ENCODE measurements around the gene CCDC74A.
"Not testable (repeated sequence)": the region's sequence is repeated elsewhere in the genome, so short reads cannot be mapped to it uniquely, and the experiment has no call there.

CCDC74A gene

DNA sequence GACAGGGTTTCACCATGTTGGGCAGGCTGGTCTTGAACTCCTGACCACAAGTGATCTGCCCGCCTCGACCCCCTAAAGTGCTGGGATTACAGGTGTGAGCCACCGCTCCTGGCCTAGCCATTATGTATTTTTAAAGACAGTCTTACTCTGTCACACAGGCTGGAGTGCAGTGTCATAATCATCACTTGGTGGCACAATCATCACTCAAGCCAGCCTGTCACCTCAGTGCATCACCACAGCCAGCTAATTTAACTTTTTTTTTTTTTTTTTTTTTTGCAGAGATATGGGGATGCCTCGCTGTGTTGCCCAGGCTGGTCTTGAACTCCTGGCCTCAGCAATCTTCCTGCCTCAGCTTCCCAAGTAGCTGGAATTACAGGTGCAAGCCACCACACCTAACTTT, 24.1 kb upstream of the CCDC74A start:
- FAIRE-seq = not testable (repeated sequence)

DNA sequence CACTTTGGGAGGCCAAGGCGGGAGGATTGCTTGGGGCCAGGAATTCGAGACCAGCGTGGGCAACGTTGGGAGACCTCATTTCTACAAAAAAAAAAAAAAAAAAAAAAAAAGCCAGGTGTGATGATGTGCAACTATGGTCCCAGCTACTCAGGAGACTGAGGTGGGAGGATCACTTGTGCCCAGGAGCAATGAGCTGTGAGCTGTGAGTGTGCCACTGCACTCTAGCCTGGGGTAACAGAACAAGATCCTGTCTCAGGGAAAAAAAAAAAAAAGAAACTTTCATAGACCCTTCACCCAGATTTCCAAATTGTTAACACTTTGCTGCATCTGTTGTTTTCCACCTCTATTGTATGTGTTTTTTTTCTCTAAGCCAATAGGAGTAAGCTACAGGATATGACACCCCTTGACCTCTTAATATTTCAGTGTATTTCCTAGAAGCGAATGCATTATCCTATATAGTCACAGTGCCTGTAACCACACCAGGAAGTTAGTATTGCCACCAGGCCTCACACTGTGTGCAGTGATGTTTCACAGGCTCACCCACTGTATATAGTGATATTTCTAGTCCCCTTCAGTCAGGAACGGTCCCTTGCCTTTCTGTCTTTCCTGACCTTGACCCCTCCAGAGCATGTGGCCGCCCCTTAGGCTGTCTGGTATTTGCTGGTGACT, 23.5 kb upstream of the CCDC74A start:
- FAIRE-seq = not testable (repeated sequence)

DNA sequence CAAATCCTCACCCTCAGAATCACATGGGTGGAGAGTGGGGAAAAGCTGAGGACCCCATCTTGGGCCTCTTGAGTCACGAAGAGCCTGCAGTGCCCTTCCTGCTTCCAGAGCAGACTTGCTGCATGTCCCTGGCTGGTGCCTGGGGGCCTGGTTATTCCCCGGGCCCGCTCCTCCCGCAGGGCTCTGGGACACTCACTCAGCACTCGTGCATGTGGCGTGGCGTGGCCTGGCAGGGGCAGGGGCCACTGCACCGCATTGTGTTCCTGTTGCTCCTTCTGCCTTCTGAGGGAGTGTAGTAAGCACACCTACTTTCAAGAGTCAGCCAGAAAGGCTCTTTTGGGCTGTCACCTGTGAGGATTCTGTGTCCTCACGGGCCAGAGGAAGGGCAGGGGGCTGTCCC, 18.1 kb upstream of the CCDC74A start:
- no peak for FAIRE-seq

DNA sequence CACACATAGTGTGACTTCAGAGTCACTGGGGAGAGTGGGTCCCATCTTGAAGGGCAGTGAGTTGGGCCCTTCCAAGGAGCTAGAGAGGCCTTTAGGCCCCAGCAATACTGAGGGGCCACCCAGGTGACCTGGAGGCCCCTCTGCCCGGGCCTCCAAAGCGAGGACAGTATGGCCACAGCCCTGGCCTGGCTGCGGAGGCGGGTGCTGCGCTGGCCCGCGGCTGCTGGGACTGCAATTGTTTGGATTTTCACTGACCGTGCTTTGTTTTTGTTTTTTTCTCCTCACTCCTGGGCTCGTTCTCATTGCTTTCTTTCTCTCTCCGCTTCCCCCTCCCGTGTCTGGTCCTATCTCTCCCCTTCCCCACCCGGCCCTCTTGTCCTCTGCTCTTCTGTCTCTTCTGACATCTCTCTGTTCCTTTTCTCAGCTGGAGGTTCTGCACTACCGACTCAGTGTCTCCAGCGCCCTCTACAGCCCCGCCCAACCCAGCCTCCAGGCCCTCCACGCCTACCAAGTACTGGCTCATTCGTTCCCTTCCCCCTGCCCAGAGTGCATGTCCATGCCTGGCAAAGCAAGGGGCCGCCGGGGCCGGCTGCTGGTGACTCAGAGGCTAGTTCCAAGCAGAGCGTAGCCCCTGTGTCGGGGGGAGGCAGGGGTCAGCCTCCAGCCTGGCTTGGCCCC, 16.3 kb upstream of the CCDC74A start:
- not testable (repeated sequence) for FAIRE-seq

DNA sequence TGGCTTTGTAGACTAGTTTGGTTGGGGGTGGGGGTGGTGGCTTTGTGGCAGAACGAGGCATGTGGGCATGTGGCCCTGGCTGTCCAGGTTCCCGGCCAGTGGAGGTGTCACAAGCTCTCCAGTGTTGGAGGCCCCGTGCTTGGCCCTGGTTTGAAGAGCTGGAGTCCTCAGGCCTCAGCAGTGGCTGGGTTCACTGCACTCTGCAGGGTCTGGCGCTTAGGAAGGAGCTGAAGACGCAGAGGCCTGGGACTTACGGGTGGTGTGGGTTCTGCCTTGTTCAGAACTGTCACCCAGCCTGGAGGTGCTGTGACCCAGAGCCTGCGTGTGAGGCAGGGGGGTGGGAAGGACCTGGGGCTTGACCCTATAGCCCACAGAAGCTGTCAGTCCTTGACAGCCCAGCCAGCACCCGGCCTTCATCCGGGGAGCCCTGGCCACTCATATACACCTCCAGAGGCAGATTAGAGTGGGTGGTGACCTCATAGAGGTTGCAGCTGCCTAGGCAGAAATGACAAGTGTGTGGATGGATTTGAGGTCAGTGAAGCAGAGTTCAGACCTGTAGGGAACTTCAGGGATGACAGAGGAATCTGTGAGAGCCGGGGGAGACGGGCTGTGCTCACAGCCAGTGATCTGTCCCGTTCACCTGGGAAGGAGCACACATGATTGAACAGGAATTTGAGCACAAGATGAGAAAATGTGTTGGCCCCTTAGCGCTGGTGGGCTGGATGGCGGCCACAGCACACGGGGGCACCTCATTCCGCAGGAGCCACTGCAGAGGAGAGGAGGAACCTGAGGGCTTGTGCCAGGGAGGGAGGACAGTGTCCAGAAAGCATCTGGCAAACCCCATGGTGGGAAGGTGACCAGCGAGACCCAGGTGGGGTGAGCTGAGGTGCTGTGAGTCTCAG, 15.5 kb upstream of the CCDC74A start:
- FAIRE-seq = not testable (repeated sequence)

DNA sequence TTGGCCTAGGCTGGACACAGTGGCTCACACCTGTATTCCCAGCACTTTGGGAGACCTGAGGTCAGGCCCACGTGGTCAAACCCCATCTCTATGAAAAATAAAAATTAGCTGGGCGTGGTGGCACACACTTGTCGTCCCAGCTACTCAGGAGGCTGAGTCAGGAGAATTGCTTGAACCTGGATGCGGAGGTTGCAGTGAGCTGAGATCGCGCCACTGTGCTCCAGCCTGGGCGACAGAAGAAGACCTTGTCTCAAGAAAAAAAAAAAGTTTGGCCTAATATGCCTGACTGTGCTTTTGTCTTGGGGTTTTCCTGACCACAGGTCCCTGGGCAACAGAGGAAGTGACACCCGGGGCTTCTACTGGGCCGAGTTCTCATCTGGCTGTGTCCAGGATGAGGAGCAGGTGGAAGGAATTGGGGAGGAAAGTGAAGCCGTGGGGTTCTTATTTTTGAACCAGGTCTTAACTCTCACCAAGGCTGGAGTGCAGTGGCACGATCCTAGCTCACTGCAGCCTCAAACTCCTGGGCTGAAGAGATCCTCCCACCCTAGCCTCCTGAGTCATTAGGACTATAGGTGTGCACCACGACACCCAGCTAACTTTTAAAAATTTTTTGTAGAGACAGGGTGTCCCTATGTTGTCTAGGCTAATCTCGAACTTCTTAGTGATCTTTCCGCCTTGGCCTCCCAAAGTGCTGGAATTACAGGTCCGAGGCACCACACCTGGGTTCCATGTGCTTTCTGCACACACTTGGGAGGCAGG, 13.1 kb upstream of the CCDC74A start:
- not testable (repeated sequence) for FAIRE-seq

DNA sequence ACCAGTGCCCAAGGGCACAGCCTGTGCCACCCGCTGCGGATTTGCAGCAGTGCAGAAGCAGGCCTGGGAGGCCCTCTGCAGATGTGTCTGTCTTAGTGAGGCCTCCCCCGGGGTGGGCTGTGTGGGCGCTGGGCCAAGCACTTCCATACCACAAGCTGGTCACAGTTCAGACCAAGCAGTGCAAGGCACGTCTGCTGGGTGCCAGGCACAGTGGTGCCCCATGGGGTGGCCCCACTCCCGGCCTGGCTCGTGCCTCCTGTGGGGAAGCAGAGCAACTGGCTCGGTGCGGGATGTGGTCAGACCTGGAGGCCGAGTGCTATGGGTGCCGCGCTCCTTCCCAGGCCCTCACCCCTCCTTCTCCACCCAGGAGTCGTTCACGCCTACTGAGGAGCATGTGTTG, 12.5 kb upstream of the CCDC74A start:
- FAIRE-seq = not testable (repeated sequence)

DNA sequence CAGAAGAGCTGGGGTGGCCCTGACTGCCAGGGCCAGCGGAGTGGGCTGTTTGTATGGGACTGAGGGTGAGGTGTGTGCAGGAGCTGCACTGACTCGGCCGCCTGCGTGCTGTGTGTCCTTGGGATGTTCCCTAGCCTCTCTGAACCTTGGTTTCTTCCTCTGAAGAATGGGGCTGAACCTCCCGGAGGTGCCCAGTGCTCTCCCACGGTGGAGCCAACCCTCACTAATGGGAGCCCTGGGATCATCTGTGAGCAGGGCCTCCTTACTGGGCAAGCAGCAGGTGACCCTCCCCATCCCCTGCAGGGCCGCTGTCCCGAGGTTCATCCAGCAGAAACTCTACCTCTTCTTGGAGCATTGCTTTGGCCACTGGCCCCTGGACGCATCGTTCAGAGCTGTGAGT, 11.7 kb upstream of the CCDC74A start:
- FAIRE-seq = no peak

DNA sequence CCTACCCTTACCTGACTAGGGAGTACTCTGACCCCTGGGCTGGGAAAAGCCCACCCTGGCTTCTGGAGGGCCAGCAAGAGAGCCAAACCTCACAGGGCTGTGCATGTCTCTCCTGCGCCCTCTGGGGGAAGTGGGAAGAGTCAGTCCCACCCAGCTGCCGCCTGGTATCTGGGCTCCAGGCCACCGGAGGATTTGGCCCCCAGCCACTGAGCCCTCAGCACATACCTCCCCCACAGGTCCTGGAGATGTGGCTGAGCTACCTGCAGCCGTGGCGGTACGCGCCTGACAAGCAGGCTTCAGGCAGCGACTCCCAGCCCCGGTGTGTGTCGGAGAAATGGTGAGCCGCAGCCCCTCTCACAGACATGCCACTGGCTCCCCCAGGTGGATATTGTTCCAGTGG, 11.1 kb upstream of the CCDC74A start:
- FAIRE-seq = not testable (repeated sequence)

DNA sequence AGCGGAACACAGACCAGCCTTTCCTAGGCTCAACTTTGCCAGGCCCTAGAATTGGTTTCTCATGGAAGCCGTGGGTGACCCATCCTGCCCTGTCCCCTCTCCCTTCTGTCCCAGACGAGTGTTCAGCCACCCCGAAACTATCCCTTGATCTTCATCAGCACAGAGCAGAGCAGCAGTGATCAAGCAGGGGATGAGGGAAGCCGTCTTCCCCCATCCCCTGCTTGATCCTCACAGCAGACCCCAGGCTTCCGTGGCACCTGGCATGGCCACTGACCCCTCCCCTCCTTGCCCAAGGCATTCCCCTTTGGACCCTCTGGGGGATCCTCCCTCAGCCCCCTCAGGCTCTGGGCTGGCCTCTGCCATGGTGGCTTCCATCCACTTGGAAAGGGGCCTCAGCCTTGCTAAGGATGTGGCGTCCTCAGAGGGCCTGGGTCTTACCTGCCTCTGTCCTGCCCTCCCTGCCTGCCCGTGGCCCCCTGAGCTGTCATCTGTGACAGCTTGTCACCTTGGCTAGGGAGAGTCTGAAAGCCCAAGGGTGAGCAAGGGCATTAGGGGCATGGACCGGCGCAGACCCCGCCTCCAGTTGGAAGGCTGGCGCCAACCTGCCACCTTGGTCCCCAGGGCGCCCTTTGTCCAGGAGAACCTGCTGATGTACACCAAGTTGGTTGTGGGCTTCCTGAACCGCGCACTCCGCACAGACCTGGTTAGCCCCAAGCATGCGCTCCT, 10.4 kb upstream of the CCDC74A start:
- FAIRE-seq = no peak

DNA sequence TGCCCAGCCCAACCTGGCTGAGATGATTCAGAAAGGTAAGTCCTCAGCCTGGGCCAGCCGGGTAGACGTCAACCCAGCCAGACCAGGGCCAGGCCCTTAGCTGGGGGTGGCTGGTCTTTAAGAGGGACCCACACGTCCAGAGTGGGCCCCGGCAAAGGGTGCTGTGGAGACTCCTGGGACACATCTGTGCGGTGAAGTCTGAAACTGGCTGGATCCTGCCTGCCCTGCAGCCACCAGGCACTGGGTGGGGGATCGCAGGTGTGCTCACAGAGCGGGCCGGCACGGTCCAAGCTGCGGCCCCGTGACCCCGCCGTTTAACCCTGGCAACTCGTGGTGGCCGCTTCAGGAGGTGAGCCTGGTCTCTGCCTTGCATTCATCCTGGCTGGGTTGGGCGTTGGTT, 9.8 kb upstream of the CCDC74A start:
- FAIRE-seq = not testable (repeated sequence)

DNA sequence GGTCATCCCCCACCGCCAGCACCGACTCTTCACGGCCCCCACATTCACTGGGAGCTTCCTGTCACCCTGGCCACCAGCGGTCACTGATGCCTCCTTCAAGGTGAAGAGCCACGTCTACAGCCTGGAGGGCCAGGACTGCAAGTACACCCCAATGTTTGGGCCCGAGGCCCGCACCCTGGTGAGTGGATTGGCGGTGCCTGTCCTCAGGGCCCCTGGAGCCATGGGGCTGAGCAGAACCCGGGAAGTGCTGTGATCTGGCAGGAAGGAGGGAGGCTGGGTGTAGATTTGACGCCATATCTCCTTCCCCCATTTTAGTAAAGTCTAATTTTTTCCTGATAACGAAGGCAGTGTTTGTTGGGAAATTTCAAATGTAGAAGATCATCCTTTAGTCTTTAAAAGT, 9.2 kb upstream of the CCDC74A start:
- not testable (repeated sequence) for FAIRE-seq

DNA sequence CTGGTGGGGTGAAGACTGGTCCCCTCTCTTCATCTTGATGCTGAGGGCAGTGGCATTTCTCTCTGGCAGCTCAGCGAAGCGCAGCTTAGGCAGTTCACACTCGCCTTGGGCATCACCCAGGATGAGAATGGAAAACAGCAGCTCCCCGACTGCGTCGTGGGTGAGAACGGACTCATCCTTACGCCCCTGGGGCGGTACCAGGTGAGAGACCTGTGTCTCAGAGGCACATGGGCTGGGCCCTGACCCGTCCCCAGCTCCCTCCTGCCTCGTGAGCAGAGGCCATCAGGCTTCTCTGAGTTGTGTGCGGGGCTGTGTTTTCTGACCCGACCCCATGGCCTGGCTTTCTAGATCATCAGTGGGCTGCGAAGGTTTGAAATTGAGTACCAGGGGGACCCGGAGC, 8.2 kb upstream of the CCDC74A start:
- no peak for FAIRE-seq

DNA sequence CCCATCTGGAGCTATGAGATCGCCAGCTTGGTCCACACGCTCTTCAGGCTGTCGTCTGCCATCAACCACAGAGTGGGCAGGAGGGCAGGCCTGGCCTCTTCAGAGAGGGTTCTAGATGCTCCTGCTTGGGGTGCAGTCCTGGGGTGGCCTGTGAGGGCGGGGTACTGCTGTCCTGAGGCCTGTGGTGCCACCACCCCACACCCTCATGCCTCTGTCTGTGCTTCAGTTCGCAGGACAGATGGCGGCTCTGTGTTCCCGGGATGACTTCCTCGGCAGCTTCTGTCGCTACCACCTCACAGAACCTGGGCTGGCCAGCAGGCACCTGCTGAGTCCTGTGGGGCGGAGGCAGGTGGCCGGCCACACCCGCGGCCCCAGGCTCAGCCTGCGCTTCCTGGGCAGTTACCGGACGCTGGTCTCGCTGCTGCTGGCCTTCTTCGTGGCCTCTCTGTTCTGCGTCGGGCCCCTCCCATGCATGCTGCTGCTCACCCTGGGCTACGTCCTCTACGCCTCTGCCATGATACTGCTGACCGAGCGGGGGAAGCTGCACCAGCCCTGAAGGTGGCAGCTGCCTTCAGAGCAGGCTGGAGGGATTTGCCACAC, 7.7 kb upstream of the CCDC74A start:
- not testable (repeated sequence) for FAIRE-seq

DNA sequence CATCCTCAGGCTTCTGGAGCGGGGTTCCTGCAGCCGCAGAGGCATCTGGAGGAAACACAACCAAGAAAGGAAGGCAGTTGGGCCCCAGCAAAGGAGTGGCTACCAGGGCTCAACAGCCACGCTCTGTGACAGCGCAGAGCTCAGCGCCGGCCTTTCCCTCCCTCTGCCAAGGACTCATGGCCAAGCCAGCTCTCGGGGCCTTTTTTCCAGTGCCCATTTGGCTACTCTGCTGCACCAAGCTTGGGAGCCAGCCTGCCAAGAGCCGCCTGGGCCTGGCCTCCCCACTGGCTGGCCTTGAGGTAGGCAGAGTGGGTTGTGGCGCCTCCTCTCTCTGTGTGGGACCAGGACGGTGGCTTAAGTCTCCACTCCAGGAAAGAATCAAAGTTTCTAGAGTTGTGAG, 7.2 kb upstream of the CCDC74A start:
- FAIRE-seq = no peak

DNA sequence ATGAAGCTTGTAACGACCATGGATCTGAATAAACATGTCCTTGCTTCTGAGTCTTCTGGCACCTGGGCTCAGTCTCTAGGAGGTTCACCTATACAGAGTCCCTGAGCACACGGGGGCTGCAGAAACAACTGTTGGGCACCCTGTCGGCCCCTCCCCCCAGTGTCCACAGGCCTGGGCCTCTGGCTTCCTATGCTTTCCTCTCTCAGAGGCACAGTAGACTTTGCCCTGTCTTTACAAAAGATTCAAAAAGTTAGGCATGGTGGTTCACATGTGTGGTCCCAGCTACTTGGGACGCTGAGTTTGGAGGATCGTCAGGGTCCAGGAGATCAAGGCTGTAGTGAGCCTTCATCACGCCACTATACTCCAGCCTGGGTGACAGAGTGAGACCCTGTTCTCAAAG, 6.2 kb upstream of the CCDC74A start:
- FAIRE-seq = not testable (repeated sequence)

DNA sequence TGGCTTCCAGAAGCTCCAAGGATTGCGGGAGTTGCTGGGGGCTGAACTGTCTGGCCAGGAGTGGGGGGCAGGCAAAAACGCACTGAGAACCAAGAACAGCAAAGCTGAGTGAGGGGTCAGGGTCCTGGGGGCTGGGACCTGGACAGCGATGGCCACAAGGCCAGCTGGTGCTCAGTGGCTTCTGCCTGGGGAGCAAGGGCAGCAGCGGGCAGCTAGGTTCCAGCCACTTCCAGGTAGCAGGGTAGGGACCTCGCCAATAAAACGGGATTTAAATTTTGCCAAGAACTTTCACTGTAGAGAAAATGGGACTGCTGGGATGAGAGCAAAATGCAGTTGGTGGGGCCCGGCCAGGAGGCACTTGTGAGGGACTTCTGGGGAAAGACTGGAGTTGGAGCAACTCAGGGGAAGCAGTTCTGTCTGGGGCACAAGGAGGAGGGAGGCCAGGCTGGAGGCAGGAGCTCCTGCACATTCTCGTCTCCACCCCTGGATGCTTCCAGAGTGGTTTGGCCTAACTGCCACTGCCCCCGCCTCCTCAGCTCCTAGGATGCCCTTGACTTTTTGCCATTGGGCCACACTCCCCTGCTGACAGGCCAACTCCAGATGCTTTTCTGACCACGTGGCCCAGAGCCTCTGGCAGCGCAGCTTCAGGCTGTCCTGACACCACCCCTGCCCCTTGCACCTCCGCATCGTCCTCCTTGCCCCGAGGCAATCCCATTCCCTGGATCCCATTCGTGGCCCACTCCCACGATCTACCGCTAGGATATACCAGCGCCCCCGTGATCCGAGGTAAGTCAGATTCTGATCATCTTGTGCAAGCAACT, 5.5 kb upstream of the CCDC74A start:
- FAIRE-seq = no peak

DNA sequence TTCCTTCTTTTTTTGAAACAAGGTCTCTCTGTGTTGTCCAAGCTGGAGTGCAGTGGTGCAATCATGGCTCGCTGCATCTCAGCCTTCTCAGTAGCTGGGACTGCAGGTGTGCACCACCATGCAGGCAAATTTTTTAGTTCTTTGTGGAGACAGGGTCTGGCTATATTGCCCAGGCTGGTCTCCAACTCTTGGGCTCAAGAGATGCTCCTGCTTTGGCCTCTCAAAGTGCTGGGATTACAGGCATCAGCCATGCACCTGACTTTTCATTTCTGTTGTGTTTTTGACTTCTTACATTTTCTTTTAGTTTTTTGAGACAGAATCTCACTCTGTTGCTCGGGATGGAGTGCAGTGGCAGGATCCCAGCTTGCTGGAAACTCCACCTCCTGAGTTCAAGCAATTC, 2.4 kb upstream of the CCDC74A start:
- FAIRE-seq = not testable (repeated sequence)

DNA sequence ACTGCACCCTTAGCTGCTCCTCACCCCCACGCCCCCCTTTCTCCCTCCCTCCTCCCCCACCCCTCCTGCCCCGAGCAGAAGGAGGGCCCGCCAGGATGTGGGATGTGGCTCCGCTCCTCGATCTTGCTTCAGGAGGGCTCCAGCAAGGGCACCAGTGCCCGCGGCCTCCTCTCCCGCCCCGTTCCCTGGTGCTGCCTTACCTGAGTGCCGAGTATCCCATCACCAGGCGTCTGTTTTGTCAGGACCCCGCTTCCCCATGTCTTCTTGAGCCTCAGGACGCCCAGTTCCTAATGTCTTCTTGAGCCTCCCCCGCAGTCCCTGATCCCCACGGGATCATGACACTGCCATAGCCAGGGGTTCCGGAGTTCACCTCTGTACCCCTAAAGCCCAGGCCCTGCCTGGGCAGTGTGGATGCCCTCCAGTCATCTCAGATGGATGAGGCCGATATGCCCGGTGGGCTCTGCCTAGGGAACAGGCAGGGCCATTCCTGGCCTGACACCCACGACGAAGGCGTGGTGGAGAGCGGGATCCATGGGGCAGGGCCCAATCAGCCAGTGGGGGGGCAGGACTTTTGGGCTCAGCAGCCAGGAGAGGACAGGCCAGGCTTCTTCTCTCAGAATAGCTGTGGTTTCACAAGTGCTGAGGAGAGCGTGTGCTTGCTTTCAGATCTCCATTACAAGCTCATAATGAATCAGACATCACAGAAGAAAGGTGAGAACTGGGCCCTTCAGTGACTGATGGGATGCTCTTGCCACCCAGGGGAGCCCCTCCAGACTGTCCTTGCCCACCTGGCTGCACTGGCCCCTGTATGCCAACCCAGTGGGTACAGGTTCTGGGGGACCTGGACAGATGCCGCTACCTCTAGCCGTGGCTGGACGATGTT, 1.5 kb downstream of the CCDC74A start:
- FAIRE-seq = not testable (repeated sequence)

All from G401.6 (cell line).